AG04450 (cell line): ENCODE measurements around the gene F10. TPM values are rescaled to one million over a fixed set of nuclear protein-coding genes. Genes with fewer than 3 reads are reported as not detected.
A peak's percentile ranks its signal among the peaks of the same experiment; 100 is the strongest.

Source experiments
- CTCF ChIA-PET: fragments of 300-600, 350-600 bp; formaldehyde crosslinking; extraction: SDS; loops from one replicate; lab custom pipeline; 2022; ENCODE audit warnings: antibody characterized with exemption, inconsistent platforms; lab: Charles Lee
- POLR2A ChIA-PET: fragments of 350-600 bp; formaldehyde crosslinking; extraction: SDS; loops from one replicate; lab custom pipeline; 2021; ENCODE audit warnings: antibody characterized with exemption, inconsistent platforms; lab: Yijun Ruan, JAX
- DNase-seq: peaks from one replicate; pipeline ENCODE4 v3.0.0-alpha.2; 2011; ENCODE audit warnings: low read depth, low spot score
- H3K27ac ChIP-seq: one replicate; pipeline ENCODE4 v1.5.1; 2012; ENCODE audit warnings: low read depth, low read length, control low read depth
- H3K27me3 ChIP-seq: one replicate; pipeline ENCODE4 v1.6.0; 2012; ENCODE audit warnings: low read length; ENCODE audit not compliant: control insufficient read depth, insufficient read depth
- H3K4me3 ChIP-seq: 2 replicates; pipeline ENCODE4 v1.5.1; 2011; ENCODE audit warnings: mild to moderate bottlenecking, low read depth, low read length, control low read depth
- H3K9me3 ChIP-seq: 2 replicates; pipeline ENCODE4 v1.5.1; 2012; ENCODE audit warnings: low read length; ENCODE audit not compliant: control insufficient read depth, insufficient read depth
- polyA plus RNA-seq: library from polyadenylated mRNA; depleted of rRNA; stranded (reverse); fragments of >200 nt; gene quantifications from 2 replicates; pipeline ENCODE4 v1.2.3, GENCODE V29; 2011
- TF ChIP-seq, protein P1 (sequence below): IDR thresholded peaks from 2 replicates; pipeline ENCODE4 v1.5.1; 2011; ENCODE audit warnings: low read depth, low read length, control low read depth, inconsistent platforms

Gene F10
- polyA plus RNA-seq, 1 experiment: 17.7 TPM

DNA sequence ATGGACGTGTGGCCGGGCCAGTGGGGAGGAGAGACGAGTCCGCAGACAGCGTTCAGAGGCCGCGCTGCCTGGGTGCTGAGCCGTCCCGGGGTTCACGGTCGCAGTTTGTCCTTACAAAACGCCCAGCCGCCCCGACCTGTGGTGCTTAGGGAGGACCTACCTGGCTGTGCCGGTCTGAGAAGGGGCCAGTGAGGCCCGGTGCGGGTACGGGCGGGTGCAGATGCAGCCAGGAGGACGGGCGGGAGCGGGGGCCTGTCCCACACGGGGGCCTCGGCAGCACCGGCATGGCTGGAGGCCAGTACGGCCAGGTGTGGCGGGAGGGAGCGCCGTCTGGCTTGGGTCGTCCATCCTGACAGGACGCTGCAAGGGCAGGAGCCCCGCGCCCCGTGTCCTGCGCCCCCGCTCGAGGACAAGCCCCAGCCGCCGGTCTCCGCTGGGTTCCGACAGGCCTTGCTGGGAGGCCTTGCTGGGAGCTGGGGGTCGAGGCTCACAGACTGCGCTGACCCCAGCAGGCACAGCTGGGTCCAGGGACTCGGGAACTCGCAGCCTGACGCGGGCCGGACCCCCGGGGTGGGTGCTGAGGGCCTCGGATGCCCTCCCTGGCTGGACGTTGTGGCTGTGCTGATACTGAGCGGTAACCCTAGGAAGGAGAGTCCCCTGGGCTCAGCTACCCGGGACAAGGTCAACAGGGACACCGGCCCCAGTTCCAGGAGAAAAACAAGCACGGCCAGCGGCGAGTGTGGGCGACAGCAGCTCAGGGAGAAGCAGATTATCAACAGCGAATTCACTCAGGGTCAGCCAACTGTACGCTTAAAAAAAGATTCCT, 30.6 kb downstream of the F10 start:
- H3K4me3 ChIP-seq: peak overlapping the region; percentile 38
- peak overlapping the region; percentile 65 for H3K27ac ChIP-seq
- DNase-seq: no peak
- ChIA-PET POLR2A (no interaction called here), CTCF (no interaction called here)
- no peaks in the 10 kb centered on the region for H3K27me3 ChIP-seq
- TF ChIP-seq, protein P1, sequence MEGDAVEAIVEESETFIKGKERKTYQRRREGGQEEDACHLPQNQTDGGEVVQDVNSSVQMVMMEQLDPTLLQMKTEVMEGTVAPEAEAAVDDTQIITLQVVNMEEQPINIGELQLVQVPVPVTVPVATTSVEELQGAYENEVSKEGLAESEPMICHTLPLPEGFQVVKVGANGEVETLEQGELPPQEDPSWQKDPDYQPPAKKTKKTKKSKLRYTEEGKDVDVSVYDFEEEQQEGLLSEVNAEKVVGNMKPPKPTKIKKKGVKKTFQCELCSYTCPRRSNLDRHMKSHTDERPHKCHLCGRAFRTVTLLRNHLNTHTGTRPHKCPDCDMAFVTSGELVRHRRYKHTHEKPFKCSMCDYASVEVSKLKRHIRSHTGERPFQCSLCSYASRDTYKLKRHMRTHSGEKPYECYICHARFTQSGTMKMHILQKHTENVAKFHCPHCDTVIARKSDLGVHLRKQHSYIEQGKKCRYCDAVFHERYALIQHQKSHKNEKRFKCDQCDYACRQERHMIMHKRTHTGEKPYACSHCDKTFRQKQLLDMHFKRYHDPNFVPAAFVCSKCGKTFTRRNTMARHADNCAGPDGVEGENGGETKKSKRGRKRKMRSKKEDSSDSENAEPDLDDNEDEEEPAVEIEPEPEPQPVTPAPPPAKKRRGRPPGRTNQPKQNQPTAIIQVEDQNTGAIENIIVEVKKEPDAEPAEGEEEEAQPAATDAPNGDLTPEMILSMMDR: no peak
- H3K9me3 ChIP-seq: peaks cover 5% of the 10 kb centered on the region

GRCh38 chr13:113153810-113154748, 31.5 kb downstream of the F10 start:
- H3K27ac ChIP-seq: peak overlapping the region; percentile 65
- CTCF ChIA-PET: no interaction called here
- peaks cover 5% of the 10 kb centered on the region for H3K9me3 ChIP-seq
- H3K27me3 ChIP-seq: no peaks in the 10 kb centered on the region
- peak overlapping the region; percentile 38 for H3K4me3 ChIP-seq
- no peak for DNase-seq
- TF ChIP-seq, protein P1: no peak
- POLR2A ChIA-PET: no interaction called here

- H3K27me3 ChIP-seq: no peaks in the 10 kb centered on the region
- CTCF ChIA-PET: no interaction called here
- DNase-seq: no peak
- no peak overlapping the region for H3K27ac ChIP-seq
- peaks cover 5% of the 10 kb centered on the region for H3K9me3 ChIP-seq
- no peak overlapping the region for H3K4me3 ChIP-seq
- POLR2A ChIA-PET: no interaction called here
- TF ChIP-seq, protein P1: no peak
Measured at GRCh38 chr13:113155201-113155600, 32.6 kb downstream of the F10 start.

DNA sequence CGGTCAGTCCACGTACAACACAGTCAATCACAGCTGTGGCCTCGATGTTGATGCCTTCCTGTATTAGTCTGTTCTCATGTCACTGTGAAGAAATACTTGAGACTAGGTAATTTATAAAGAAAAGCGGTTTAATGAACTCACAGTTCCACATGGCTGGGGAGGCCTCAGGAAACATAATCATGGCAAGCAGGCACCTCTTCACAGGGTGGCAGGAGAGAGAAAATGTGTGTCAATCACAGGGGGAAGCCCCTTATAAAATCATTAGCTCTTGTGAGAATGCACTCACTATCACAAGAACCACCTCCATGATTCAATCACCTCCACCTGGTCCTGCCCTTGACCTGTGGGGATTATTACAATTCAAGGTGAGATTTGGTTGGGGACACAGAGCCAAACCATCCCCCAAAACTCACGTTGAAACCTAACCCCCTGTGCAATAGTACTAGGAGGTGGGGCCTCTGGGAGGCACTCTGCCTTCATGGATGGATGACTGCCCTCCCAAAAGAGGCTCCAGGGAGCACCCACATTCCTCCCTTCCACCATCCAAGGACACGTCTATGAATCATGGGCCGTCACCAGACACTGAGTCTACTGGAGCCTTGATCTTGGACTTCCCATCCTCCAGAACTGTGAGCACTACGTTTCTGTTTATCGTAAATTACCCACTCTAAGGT, 33.5 kb downstream of the F10 start:
- Histone ChIP-seq H3K27me3 (no peaks in the 10 kb centered on the region), H3K9me3 (peaks cover 5% of the 10 kb centered on the region), H3K4me3 (no peak overlapping the region), H3K27ac (no peak overlapping the region)
- DNase-seq: no peak
- POLR2A ChIA-PET: no interaction called here
- CTCF ChIA-PET: no interaction called here
- TF ChIP-seq, protein P1: no peak
